HEK293T (cell line): Measurements from ENCODE around the gene CSRP1.

Experiments
- BHLHE40 ChIP-seq: fragments of 450-650 bp; IDR thresholded peaks from 2 replicates; pipeline ENCODE4 v1.6.1; 2016; ENCODE audit warnings: mild to moderate bottlenecking, moderate library complexity, borderline replicate concordance
- ELF4 ChIP-seq: fragments of 450-650 bp; IDR thresholded peaks from 2 replicates; pipeline ENCODE4 v1.6.1; 2017; ENCODE audit warnings: antibody characterized with exemption
- FOXA1 ChIP-seq: fragments of 450-650 bp; IDR thresholded peaks from 2 replicates; pipeline ENCODE4 v1.6.1; 2016; ENCODE audit warnings: mild to moderate bottlenecking
- FOXK2 ChIP-seq: fragments of 450-650 bp; IDR thresholded peaks from 2 replicates; pipeline ENCODE4 v1.6.1; 2016; ENCODE audit warnings: mild to moderate bottlenecking
- FOXM1 ChIP-seq: fragments of 450-650 bp; IDR thresholded peaks from 2 replicates; pipeline ENCODE4 v1.6.1; 2017; ENCODE audit warnings: mild to moderate bottlenecking, borderline replicate concordance
- L3MBTL2 ChIP-seq: fragments of 450-650 bp; conservative IDR thresholded peaks from 2 replicates; pipeline ENCODE4 v1.6.1; 2016; ENCODE audit warnings: mild to moderate bottlenecking
- SP1 ChIP-seq: fragments of 450-650 bp; IDR thresholded peaks from 2 replicates; pipeline ENCODE4 v1.6.1; 2017
- TARDBP ChIP-seq: fragments of 450-650 bp; IDR thresholded peaks from 2 replicates; pipeline ENCODE4 v1.6.1; 2016
- TF ChIP-seq, protein P1 (sequence below): fragments of 450-650 bp; IDR thresholded peaks from 2 replicates; pipeline ENCODE4 v1.6.1; 2016

DNA sequence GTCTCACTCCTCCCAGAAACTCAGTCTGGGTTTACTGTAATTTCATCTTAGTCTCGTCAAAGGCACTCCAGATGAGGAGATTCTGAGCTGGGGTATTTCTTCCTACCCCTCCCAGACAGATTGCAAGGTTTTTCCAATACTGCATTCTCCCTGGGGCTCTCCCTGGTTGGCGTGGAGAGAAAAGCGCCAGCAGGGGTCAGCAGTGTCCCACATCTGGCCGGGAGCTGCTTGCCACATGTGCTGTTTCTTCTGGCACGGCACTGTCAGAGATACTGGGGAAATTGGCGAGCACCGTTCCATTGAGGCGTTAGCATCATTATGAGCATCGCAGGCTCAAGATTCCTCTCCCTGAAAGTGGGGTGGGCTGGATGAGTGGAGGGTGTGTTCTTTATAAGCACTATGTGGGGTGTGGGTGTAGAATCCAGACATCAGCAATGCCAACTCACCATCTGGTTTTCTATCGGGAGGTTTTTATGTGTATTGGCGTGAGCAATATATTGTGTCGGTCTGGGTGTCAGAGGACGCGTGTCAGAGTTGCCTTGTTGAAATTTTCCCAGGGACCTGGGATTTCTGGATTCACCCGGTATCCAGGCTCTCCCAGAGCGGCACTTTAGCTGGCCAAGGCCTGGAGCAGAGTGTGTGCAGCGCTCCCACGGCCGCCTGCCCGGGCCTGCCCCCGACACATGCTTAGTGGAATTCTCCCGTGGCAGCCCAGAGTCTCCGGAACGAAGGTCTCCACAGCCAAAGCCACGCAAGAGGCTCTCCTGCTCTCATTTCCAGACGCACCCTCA is 24.0 kb upstream of the CSRP1 start:
- TF ChIP-seq BHLHE40 (no peak), TARDBP (no peak), SP1 (no peak), FOXK2 (no peak), FOXM1 (no peak), L3MBTL2 (no peak), ELF4 (no peak), FOXA1 (no peak)
- TF ChIP-seq, protein P1, sequence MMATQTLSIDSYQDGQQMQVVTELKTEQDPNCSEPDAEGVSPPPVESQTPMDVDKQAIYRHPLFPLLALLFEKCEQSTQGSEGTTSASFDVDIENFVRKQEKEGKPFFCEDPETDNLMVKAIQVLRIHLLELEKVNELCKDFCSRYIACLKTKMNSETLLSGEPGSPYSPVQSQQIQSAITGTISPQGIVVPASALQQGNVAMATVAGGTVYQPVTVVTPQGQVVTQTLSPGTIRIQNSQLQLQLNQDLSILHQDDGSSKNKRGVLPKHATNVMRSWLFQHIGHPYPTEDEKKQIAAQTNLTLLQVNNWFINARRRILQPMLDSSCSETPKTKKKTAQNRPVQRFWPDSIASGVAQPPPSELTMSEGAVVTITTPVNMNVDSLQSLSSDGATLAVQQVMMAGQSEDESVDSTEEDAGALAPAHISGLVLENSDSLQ, result no peak
